ENCODE results near the gene WDFY4. TPM values are rescaled to one million over a fixed set of nuclear protein-coding genes. Genes with fewer than 3 reads are reported as not detected.

WDFY4 gene
- total and polyA plus RNA-seq, 8 donors: 2.8 to 23.6 (median 4.8) TPM

- Histone ChIP-seq H3K36me3 (no peaks in the 10 kb centered on the region), H3K27me3 (no peaks in the 10 kb centered on the region), H3K9me3 (no peaks in the 10 kb centered on the region), H3K4me1 (no peaks in the 10 kb centered on the region), H3K4me3 (no peak overlapping the region), H3K27ac (no peak overlapping the region)
- intact Hi-C loops (cut with DNase I): no loop called here
- no peak for TF ChIP-seq CTCF (IDR thresholded peaks at IDR 0.05)
- ATAC-seq (peak; percentile 69), DNase-seq (no peak)
Measured at GRCh38 chr10:49001402-49001801, 316.7 kb downstream of the WDFY4 start.

DNA sequence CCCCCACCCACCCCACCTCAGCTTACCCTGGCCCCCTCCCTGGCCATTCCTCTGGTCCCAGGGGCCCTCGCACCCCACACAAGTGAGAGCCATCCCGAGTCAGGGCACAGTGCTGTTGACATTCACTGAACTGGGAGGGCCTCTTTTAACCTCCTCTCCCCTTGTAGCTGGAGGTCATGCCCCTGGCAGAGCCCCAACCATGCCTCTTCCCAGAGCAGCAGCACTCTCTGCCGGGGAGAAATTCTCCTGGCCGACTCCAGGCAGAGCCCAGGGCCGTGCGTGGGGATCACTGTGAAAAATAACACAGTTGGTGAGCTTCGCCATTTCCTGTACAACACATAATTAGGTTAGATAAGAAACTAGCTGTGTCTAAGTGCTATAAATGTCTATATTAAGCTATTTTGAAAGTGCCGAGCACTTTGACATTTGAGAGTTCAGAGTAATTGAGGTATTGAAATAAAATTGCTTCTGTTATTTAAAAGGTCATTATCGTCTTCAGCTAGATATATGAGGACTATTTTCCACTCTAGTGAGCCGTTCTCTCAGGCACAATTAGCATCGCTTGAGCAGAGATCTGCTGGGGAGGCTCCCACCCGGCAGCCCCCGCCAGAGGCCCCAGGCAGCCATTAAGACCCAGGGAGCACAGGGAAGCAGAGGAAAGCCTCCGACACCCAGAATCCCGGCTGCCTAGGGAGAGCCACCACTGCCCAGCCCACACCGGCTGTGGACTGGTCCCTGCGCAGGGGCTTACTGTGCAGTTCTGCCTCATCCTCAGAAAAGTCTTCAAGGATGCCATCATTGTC, 317.4 kb downstream of the WDFY4 start:
- Histone ChIP-seq H3K27ac (no peak overlapping the region), H3K36me3 (no peaks in the 10 kb centered on the region), H3K4me1 (no peaks in the 10 kb centered on the region), H3K27me3 (no peaks in the 10 kb centered on the region), H3K9me3 (no peaks in the 10 kb centered on the region), H3K4me3 (no peak overlapping the region)
- DNase-seq (no peak), ATAC-seq (no peak)
- intact Hi-C loops (cut with DNase I): no loop called here
- TF ChIP-seq CTCF (IDR thresholded peaks at IDR 0.05): no peak

- TF ChIP-seq CTCF (IDR thresholded peaks at IDR 0.05): no peak
- no peaks in the 10 kb centered on the region for H3K4me1 ChIP-seq
- no peak overlapping the region for H3K27ac ChIP-seq
- no peaks in the 10 kb centered on the region for H3K27me3 ChIP-seq
- intact Hi-C loops (cut with DNase I): no loop called here
- H3K4me3 ChIP-seq: no peak overlapping the region
- DNase-seq (peak in 1 of 4 donors; percentile 32), ATAC-seq (no peak)
- H3K9me3 ChIP-seq: no peaks in the 10 kb centered on the region
- H3K36me3 ChIP-seq: no peaks in the 10 kb centered on the region
Measured at GRCh38 chr10:49005270-49005669, 320.6 kb downstream of the WDFY4 start.

- no peaks in the 10 kb centered on the region for H3K36me3 ChIP-seq
- H3K9me3 ChIP-seq: no peaks in the 10 kb centered on the region
- no peak for TF ChIP-seq CTCF (IDR thresholded peaks at IDR 0.05)
- no peak for DNase-seq
- H3K4me1 ChIP-seq: no peaks in the 10 kb centered on the region
- ATAC-seq: no peak
- intact Hi-C loops (cut with DNase I): no loop called here
- H3K27me3 ChIP-seq: no peaks in the 10 kb centered on the region
- no peak overlapping the region for H3K27ac ChIP-seq
- no peak overlapping the region for H3K4me3 ChIP-seq
Measured at GRCh38 chr10:49007129-49007528, 322.5 kb downstream of the WDFY4 start.

- DNase-seq (no peak), ATAC-seq (no peak)
- Histone ChIP-seq H3K4me1 (no peaks in the 10 kb centered on the region), H3K9me3 (no peaks in the 10 kb centered on the region), H3K27me3 (no peaks in the 10 kb centered on the region), H3K27ac (no peak overlapping the region), H3K4me3 (no peak overlapping the region), H3K36me3 (no peaks in the 10 kb centered on the region)
- intact Hi-C loops (cut with DNase I): no loop called here
- TF ChIP-seq CTCF (IDR thresholded peaks at IDR 0.05): no peak
Measured at GRCh38 chr10:49008091-49008490, 323.4 kb downstream of the WDFY4 start.

Measured in left lung (tissue), 10 donors.